ENCODE measurements around the gene EXOSC1.

Gene EXOSC1

DNA sequence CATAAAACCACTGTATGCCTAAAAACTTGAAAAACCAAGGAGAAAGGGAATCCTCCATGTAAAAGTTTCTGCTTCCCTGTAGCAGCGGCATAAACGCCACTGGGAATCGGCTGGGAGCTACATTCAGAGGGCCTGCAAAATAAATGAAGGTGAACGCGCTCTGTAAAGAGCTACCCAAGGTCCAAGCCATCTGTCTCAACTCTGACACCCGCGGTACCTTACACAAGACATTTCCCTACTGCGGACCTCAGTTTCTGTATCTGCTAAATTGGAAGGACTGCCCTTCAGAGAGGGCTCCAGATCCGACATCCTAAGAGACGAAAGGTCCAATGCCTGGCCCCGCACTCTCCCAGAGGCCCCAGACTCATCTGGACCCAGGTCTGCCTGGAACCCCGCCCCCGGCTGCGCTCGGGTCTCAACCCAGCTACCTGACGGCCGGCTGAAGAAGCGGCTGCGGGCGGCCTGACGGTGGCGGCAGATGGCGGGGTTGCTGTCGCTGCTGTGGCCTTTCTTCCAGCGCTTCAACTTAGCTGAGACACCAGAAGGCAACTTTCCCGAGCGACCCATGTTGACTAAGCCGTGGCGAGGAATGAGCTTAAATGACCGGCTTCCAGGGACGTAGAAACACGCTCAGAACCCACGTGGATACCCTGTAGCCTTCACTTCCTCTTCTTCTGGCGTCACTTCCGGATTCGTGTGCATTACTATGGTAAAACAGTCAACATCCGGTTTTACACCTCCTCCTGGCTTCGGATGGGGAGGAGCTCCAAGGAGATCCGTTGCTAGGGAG, 44.9 kb downstream of the EXOSC1 start, which contains the start of gene RRP12:
TSS of gene RRP12 (minus strand) at position 676 of the 790 bp plus-strand sequence. CDS start at position 567, 109 bp downstream.
- peak; percentile 98 for DNase-seq (ENCODE audit: low read depth)
- H3K4me3 ChIP-seq (ENCODE audit: low read depth, low read length), result peak within 1 kb of the TSS; percentile 95

DNA sequence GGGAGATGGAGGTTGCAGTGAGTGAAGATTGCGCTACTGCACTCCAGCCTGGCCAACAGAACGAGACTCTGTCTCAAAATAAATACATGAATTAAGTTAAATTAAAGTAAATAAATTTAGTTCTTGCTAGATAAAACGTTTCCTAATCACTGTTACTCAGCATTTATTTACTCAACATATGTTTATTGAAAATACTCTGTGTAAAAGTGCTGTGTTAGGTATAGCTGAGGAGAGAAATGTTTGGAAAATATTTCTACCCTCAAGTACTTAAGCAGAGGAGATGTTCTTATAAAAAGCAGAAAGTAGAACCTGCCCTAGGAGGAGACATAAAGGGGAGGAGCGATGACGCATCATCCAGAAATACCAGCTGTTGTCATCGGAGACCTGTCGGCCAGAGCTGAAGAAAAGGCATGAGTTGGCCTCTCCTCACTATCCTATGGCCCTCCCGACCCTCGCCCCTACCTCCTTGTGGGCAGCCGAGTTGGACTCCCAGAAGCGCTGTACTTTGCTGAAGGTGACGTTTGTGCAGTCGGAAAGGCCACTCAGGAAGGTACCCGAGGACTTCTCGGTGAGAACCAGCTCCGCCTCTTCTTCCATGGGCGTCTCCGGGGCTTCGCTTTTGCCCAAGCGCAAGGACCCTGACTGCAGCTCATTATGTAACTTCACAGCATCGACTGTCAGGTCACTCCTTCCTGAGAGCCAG, 45.8 kb downstream of the EXOSC1 start:
- peak; percentile 73 for DNase-seq (ENCODE audit: low read depth)
- TF ChIP-seq, protein P1, sequence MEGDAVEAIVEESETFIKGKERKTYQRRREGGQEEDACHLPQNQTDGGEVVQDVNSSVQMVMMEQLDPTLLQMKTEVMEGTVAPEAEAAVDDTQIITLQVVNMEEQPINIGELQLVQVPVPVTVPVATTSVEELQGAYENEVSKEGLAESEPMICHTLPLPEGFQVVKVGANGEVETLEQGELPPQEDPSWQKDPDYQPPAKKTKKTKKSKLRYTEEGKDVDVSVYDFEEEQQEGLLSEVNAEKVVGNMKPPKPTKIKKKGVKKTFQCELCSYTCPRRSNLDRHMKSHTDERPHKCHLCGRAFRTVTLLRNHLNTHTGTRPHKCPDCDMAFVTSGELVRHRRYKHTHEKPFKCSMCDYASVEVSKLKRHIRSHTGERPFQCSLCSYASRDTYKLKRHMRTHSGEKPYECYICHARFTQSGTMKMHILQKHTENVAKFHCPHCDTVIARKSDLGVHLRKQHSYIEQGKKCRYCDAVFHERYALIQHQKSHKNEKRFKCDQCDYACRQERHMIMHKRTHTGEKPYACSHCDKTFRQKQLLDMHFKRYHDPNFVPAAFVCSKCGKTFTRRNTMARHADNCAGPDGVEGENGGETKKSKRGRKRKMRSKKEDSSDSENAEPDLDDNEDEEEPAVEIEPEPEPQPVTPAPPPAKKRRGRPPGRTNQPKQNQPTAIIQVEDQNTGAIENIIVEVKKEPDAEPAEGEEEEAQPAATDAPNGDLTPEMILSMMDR (conservative IDR thresholded peaks at IDR 0.05; ENCODE audit: low read depth, low read length), result no peak

More for the DNA sequence above, 44.9 kb downstream of the EXOSC1 start, which contains the start of gene RRP12:
- TF ChIP-seq, protein P1 (conservative IDR thresholded peaks at IDR 0.05; ENCODE audit: low read depth, low read length), result peak; percentile 29

DNA sequence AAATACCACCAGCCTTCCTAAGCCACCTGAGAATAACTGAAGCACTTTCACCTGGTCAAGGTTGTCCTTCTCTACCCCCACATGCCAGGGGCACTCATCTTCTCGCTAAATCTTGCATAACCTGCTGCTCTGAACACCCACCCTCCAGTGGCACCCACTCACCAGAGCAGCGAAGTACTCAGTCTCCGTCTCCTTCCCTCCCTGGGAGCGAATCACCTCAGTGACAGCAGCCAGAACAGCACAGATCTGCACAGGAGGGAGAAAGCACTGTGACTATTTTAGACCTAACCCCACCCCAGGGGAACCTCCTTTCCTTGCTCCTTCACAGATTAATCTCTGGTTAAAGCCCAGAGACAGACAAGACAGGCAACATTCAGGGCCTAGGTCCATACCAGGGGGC, 49.8 kb downstream of the EXOSC1 start:
- TF ChIP-seq, protein P1 (conservative IDR thresholded peaks at IDR 0.05; ENCODE audit: low read depth, low read length), result no peak
- DNase-seq (ENCODE audit: low read depth), result no peak
- no peak overlapping the region for H3K4me3 ChIP-seq (ENCODE audit: low read depth, low read length)

More for the DNA sequence above, 45.8 kb downstream of the EXOSC1 start:
- H3K4me3 ChIP-seq (ENCODE audit: low read depth, low read length), result peak overlapping the region; percentile 95

DNA sequence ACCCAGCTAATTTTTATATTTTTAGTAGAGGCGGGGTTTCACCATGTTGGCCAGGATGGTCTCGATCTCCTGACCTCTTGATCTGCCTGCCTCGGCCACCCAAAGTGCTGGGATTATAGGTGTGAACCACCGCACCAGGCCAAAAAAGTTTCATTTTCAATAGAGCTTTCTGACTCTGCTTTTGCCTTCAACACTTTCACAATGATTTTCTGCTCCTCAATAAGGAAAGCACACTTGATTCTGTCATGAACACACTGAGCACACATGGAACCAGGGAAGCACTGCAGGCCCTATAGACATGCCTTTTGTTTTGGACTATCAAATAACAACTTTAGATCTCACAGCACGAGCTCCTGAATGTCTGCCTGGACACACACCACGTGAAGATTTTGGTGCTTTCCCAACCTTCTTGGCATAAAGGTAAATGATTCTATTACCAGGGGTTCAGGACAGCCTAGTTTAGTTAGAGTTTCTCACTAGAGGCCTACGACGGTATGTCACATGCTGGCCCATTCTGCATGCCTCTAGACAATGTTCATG, 52.7 kb downstream of the EXOSC1 start:
- TF ChIP-seq, protein P1 (conservative IDR thresholded peaks at IDR 0.05; ENCODE audit: low read depth, low read length), result no peak
- no peak for DNase-seq (ENCODE audit: low read depth)
- no peak overlapping the region for H3K4me3 ChIP-seq (ENCODE audit: low read depth, low read length)

DNA sequence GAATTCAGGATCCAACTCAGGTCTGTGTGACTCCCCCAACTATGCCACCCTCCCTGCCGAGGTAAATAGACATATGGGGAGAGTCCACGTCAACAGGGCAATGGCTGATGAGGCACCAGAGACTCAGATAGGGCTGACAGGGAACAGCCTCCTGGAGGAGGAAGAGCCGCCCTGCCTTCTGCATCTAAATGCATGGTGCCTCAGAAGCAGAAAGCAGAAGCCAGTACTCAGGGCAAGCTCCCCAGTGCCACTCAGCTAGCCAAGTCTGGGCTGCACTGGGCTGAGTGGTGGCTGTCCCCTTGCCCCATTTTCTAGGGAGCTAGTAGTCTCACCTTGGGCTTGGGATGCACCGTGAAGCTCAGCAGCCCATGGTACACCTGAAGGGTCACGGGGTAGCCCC, 55.7 kb downstream of the EXOSC1 start:
- DNase-seq (ENCODE audit: low read depth), result no peak
- H3K4me3 ChIP-seq (ENCODE audit: low read depth, low read length), result no peak overlapping the region
- TF ChIP-seq, protein P1 (conservative IDR thresholded peaks at IDR 0.05; ENCODE audit: low read depth, low read length), result no peak

DNA sequence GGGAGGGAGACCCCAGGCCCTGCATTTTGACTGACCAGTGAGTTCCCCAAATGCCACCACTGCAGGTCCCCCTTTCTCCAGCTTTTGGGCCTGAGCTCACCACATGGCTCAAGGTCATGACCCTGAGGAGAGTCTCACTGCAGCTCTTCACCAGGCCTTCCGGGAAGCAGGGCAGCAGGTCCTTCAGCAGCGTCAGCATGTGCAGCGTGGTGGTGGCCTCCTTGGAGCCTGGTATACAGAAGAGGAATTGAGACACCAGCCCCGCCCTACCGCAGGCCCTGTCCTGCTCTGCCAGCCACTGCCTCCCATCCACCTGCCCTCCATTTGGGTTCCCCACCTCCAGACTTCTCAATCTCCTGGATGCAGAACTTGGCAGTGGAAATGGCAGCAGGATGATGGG, 57.7 kb downstream of the EXOSC1 start:
- H3K4me3 ChIP-seq (ENCODE audit: low read depth, low read length), result no peak overlapping the region
- TF ChIP-seq, protein P1 (conservative IDR thresholded peaks at IDR 0.05; ENCODE audit: low read depth, low read length), result no peak
- no peak for DNase-seq (ENCODE audit: low read depth)

All from choroid plexus epithelial cell (primary cell).